ENCODE measurements around the gene MICAL3.
"Not testable (repeated sequence)": the region's sequence is repeated elsewhere in the genome, so short reads cannot be mapped to it uniquely, and the experiment has no call there.

Gene MICAL3

GRCh38 chr22:17876878-17877855 lies 147.2 kb downstream of the MICAL3 start:
- DNase-seq: not testable (repeated sequence)

- no peak for DNase-seq
Observed at GRCh38 chr22:17876306-17876831, 148.0 kb downstream of the MICAL3 start.

- DNase-seq: no peak
Observed at GRCh38 chr22:17875631-17876030, 148.7 kb downstream of the MICAL3 start.

- no peak for DNase-seq
Observed at GRCh38 chr22:17875156-17875555, 149.2 kb downstream of the MICAL3 start.

- DNase-seq: no peak
Observed at GRCh38 chr22:17874231-17874905, 150.0 kb downstream of the MICAL3 start.

GRCh38 chr22:17873804-17874203 lies 150.6 kb downstream of the MICAL3 start:
- DNase-seq: no peak

- DNase-seq: no peak
Observed at GRCh38 chr22:17873116-17873515, 151.2 kb downstream of the MICAL3 start.

- no peak for DNase-seq
Observed at GRCh38 chr22:17872471-17872870, 151.9 kb downstream of the MICAL3 start.

GRCh38 chr22:17871726-17872458 lies 152.5 kb downstream of the MICAL3 start:
- DNase-seq: no peak

- DNase-seq: no peak
Observed at GRCh38 chr22:17870407-17870806, 154.0 kb downstream of the MICAL3 start.

GRCh38 chr22:17869285-17870096 lies 154.9 kb downstream of the MICAL3 start:
- DNase-seq: no peak

- no peak for DNase-seq
Observed at GRCh38 chr22:17868771-17869170, 155.6 kb downstream of the MICAL3 start.

- DNase-seq: no peak
Observed at GRCh38 chr22:17867160-17867785, 157.1 kb downstream of the MICAL3 start.

GRCh38 chr22:17866621-17867020 lies 157.7 kb downstream of the MICAL3 start:
- no peak for DNase-seq

GRCh38 chr22:17866127-17866526 lies 158.2 kb downstream of the MICAL3 start:
- no peak for DNase-seq

- no peak for DNase-seq
Observed at GRCh38 chr22:17865183-17866055, 158.9 kb downstream of the MICAL3 start.

- DNase-seq: no peak
Observed at GRCh38 chr22:17864398-17865182, 159.8 kb downstream of the MICAL3 start.

- no peak for DNase-seq
Observed at GRCh38 chr22:17862646-17863181, 161.6 kb downstream of the MICAL3 start.

GRCh38 chr22:17861909-17862308 lies 162.5 kb downstream of the MICAL3 start:
- DNase-seq: no peak
